ENCODE results near the gene MAD2L2. TPM values are rescaled to one million over a fixed set of nuclear protein-coding genes. Genes with fewer than 3 reads are reported as not detected.

Gene MAD2L2
- total RNA-seq, 1 donor: 20.6 TPM

GRCh38 chr1:11708554-11709350 lies 27.8 kb upstream of the MAD2L2 start:
- Histone ChIP-seq H2AFZ (ENCODE audit: low read length) (no peak overlapping the region), H3K4me1 (ENCODE audit: insufficient read depth, low read length) (no peaks in the 10 kb centered on the region), H3K27me3 (ENCODE audit: insufficient read depth, low read length) (peaks cover 39% of the 10 kb centered on the region), H3K9me3 (ENCODE audit: low read depth, low read length) (no peaks in the 10 kb centered on the region), H3K36me3 (ENCODE audit: insufficient read depth, low read length) (no peaks in the 10 kb centered on the region), H4K20me1 (ENCODE audit: insufficient read depth, low read length) (no peaks in the 10 kb centered on the region), H3K79me2 (ENCODE audit: insufficient read depth, low read length) (no peaks in the 10 kb centered on the region), H3K4me2 (ENCODE audit: insufficient read depth, low read length) (no peak overlapping the region), H3K4me3 (ENCODE audit: insufficient read depth, low read length) (no peak overlapping the region), H3K27ac (ENCODE audit: low read depth, low read length) (no peak overlapping the region)
- TF ChIP-seq CTCF (IDR thresholded peaks at IDR 0.05; ENCODE audit: extremely low read depth, low read depth, low read length): no peak
- peak; percentile 79 for DNase-seq (ENCODE audit: insufficient read length, low spot score, missing footprints)

- peaks cover 48% of the 10 kb centered on the region for H3K27me3 ChIP-seq (ENCODE audit: insufficient read depth, low read length)
- H3K4me2 ChIP-seq (ENCODE audit: insufficient read depth, low read length): no peak overlapping the region
- H3K27ac ChIP-seq (ENCODE audit: low read depth, low read length): no peak overlapping the region
- H3K79me2 ChIP-seq (ENCODE audit: insufficient read depth, low read length): no peaks in the 10 kb centered on the region
- no peaks in the 10 kb centered on the region for H4K20me1 ChIP-seq (ENCODE audit: insufficient read depth, low read length)
- H3K36me3 ChIP-seq (ENCODE audit: insufficient read depth, low read length): no peaks in the 10 kb centered on the region
- DNase-seq (ENCODE audit: insufficient read length, low spot score, missing footprints): peak; percentile 76
- no peak overlapping the region for H3K4me3 ChIP-seq (ENCODE audit: insufficient read depth, low read length)
- H2AFZ ChIP-seq (ENCODE audit: low read length): no peak overlapping the region
- no peaks in the 10 kb centered on the region for H3K4me1 ChIP-seq (ENCODE audit: insufficient read depth, low read length)
- TF ChIP-seq CTCF (IDR thresholded peaks at IDR 0.05; ENCODE audit: extremely low read depth, low read depth, low read length): no peak
- H3K9me3 ChIP-seq (ENCODE audit: low read depth, low read length): no peaks in the 10 kb centered on the region
Observed at GRCh38 chr1:11707621-11708276, 26.8 kb upstream of the MAD2L2 start.

GRCh38 chr1:11706292-11706691 lies 25.3 kb upstream of the MAD2L2 start:
- Histone ChIP-seq H3K27me3 (ENCODE audit: insufficient read depth, low read length) (peaks cover 51% of the 10 kb centered on the region), H3K4me1 (ENCODE audit: insufficient read depth, low read length) (no peaks in the 10 kb centered on the region), H3K79me2 (ENCODE audit: insufficient read depth, low read length) (no peaks in the 10 kb centered on the region), H3K9me3 (ENCODE audit: low read depth, low read length) (no peaks in the 10 kb centered on the region), H4K20me1 (ENCODE audit: insufficient read depth, low read length) (no peaks in the 10 kb centered on the region), H2AFZ (ENCODE audit: low read length) (no peak overlapping the region), H3K36me3 (ENCODE audit: insufficient read depth, low read length) (no peaks in the 10 kb centered on the region), H3K4me3 (ENCODE audit: insufficient read depth, low read length) (no peak overlapping the region), H3K4me2 (ENCODE audit: insufficient read depth, low read length) (no peak overlapping the region), H3K27ac (ENCODE audit: low read depth, low read length) (no peak overlapping the region)
- TF ChIP-seq CTCF (IDR thresholded peaks at IDR 0.05; ENCODE audit: extremely low read depth, low read depth, low read length): no peak
- DNase-seq (ENCODE audit: insufficient read length, low spot score, missing footprints): no peak

- Histone ChIP-seq H3K27ac (ENCODE audit: low read depth, low read length) (no peak overlapping the region), H3K27me3 (ENCODE audit: insufficient read depth, low read length) (peaks cover 57% of the 10 kb centered on the region), H3K4me3 (ENCODE audit: insufficient read depth, low read length) (no peak overlapping the region), H3K36me3 (ENCODE audit: insufficient read depth, low read length) (no peaks in the 10 kb centered on the region), H4K20me1 (ENCODE audit: insufficient read depth, low read length) (no peaks in the 10 kb centered on the region), H3K4me1 (ENCODE audit: insufficient read depth, low read length) (no peaks in the 10 kb centered on the region), H2AFZ (ENCODE audit: low read length) (no peak overlapping the region), H3K9me3 (ENCODE audit: low read depth, low read length) (no peaks in the 10 kb centered on the region), H3K79me2 (ENCODE audit: insufficient read depth, low read length) (no peaks in the 10 kb centered on the region), H3K4me2 (ENCODE audit: insufficient read depth, low read length) (no peak overlapping the region)
- DNase-seq (ENCODE audit: insufficient read length, low spot score, missing footprints): peak; percentile 68
- no peak for TF ChIP-seq CTCF (IDR thresholded peaks at IDR 0.05; ENCODE audit: extremely low read depth, low read depth, low read length)
Observed at GRCh38 chr1:11705596-11705995, 24.6 kb upstream of the MAD2L2 start.
